ENCODE results near the gene MMP10.

MMP10 gene

GRCh38 chr11:102780491-102780918 lies at the start of gene MMP10:
TSS of gene MMP10 (minus strand) at chr11:102780628. CDS start at chr11:102780591, 37 bp downstream.
- no peak for DNase-seq

GRCh38 chr11:102829316-102830000 lies 49.0 kb upstream of the MMP10 start:
- no peak for DNase-seq

GRCh38 chr11:102824556-102824955 lies 44.1 kb upstream of the MMP10 start:
- no peak for DNase-seq

GRCh38 chr11:102819491-102819890 lies 39.1 kb upstream of the MMP10 start:
- no peak for DNase-seq

- DNase-seq, result no peak
Measured at GRCh38 chr11:102813484-102813883, 33.1 kb upstream of the MMP10 start.

GRCh38 chr11:102812188-102812587 lies 31.8 kb upstream of the MMP10 start:
- DNase-seq, result no peak

- no peak for DNase-seq
Measured at GRCh38 chr11:102810950-102811660, 30.7 kb upstream of the MMP10 start.

GRCh38 chr11:102809971-102810370 lies 29.5 kb upstream of the MMP10 start:
- DNase-seq, result no peak

- DNase-seq, result no peak
Measured at GRCh38 chr11:102807921-102808320, 27.5 kb upstream of the MMP10 start.

GRCh38 chr11:102806296-102806695 lies 25.9 kb upstream of the MMP10 start:
- DNase-seq, result no peak

GRCh38 chr11:102802341-102802740 lies 21.9 kb upstream of the MMP10 start:
- no peak for DNase-seq

GRCh38 chr11:102800767-102801166 lies 20.3 kb upstream of the MMP10 start:
- no peak for DNase-seq

GRCh38 chr11:102799681-102800340 lies 19.4 kb upstream of the MMP10 start:
- DNase-seq, result no peak

- DNase-seq, result no peak
Measured at GRCh38 chr11:102798012-102798746, 17.8 kb upstream of the MMP10 start, which contains the start of gene MMP1. TSS of gene MMP1 (minus strand) at chr11:102798160. CDS start at chr11:102798092, 68 bp downstream.

GRCh38 chr11:102794382-102794781 lies 14.0 kb upstream of the MMP10 start:
- no peak for DNase-seq

- DNase-seq, result no peak
Measured at GRCh38 chr11:102793677-102794290, 13.4 kb upstream of the MMP10 start.

- DNase-seq, result no peak
Measured at GRCh38 chr11:102792604-102793003, 12.2 kb upstream of the MMP10 start.

GRCh38 chr11:102791271-102792036 lies 11.0 kb upstream of the MMP10 start:
- no peak for DNase-seq

- DNase-seq, result no peak
Measured at GRCh38 chr11:102788334-102788995, 8.0 kb upstream of the MMP10 start.

GRCh38 chr11:102784380-102784779 lies 4.0 kb upstream of the MMP10 start:
- DNase-seq, result no peak

- no peak for DNase-seq
Measured at GRCh38 chr11:102783720-102784119, 3.3 kb upstream of the MMP10 start.

Measured in activated CD4-positive, alpha-beta T cell treated with anti-CD3 and anti-CD28 coated beads for 1 hour (primary cell).